WTC11 (cell line): Measurements from ENCODE around the gene COG2. TPM values are rescaled to one million over a fixed set of nuclear protein-coding genes. Genes with fewer than 3 reads are reported as not detected.

Experiments
- ATAC-seq: fragments of 200-7000 bp; cut with Tn5 transposase; 2 replicates; pipeline ENCODE4 v1.10.0; 2021; ENCODE audit warnings: mild to moderate bottlenecking, moderate library complexity
- CTCF ChIA-PET: fragments of 300-600 bp; sonication (Branson Sonifier 250); formaldehyde crosslinking; loops from one replicate; lab custom pipeline; 2021; ENCODE audit warnings: antibody characterized with exemption; lab: Charles Lee
- POLR2A ChIA-PET: fragments of 350-600 bp; sonication (Branson Sonifier 250); formaldehyde crosslinking; loops from one replicate; lab custom pipeline; 2021; ENCODE audit warnings: antibody characterized with exemption; lab: Charles Lee
- DNase-seq: peaks from one replicate; pipeline ENCODE4 v3.0.0; 2021; ENCODE audit warnings: low spot score
- H3K27ac Mint-ChIP-seq: 2 replicates; pipeline ENCODE4 v1.8.0; 2021; ENCODE audit warnings: mixed read lengths
- H3K27me3 Mint-ChIP-seq: 2 replicates; pipeline ENCODE4 v1.8.0; 2021; ENCODE audit warnings: low read depth, mild to moderate bottlenecking, moderate library complexity, mixed read lengths
- H3K36me3 Mint-ChIP-seq: 2 replicates; pipeline ENCODE4 v1.8.0; 2021; ENCODE audit warnings: mixed read lengths
- H3K4me1 Mint-ChIP-seq: 2 replicates; pipeline ENCODE4 v1.8.0; 2022; ENCODE audit warnings: mixed read lengths
- H3K4me3 Mint-ChIP-seq: 2 replicates; pipeline ENCODE4 v1.8.0; 2021; ENCODE audit warnings: mild to moderate bottlenecking, moderate library complexity, mixed read lengths
- H3K9me3 Mint-ChIP-seq: 2 replicates; pipeline ENCODE4 v1.8.0; 2021; ENCODE audit warnings: mixed read lengths
- CREB1 ChIP-seq: sonication (generic); formaldehyde crosslinking; IDR thresholded peaks from 2 replicates; pipeline ENCODE4 v1.8.0; 2023; ENCODE audit warnings: mild to moderate bottlenecking, missing genetic modification reagents
- ERG ChIP-seq: fragments of 250-450 bp; sonication (Bioruptor Pico); IDR thresholded peaks from 2 replicates; pipeline ENCODE4 v1.8.0; 2021; ENCODE audit warnings: mild to moderate bottlenecking
- ESRRA ChIP-seq: sonication (generic); formaldehyde crosslinking; IDR thresholded peaks from 2 replicates; pipeline ENCODE4 v1.8.1; 2022; ENCODE audit warnings: mild to moderate bottlenecking, missing genetic modification reagents, borderline replicate concordance
- GTF2I ChIP-seq: fragments of 250-450 bp; sonication (Bioruptor Pico); conservative IDR thresholded peaks from 2 replicates; pipeline ENCODE4 v1.4.0; 2021; ENCODE audit warnings: mild to moderate bottlenecking
- IRF1 ChIP-seq: sonication (generic); formaldehyde crosslinking; IDR thresholded peaks from 2 replicates; pipeline ENCODE4 v1.8.0; 2023; ENCODE audit warnings: missing genetic modification reagents
- MYBL2 ChIP-seq: sonication (generic); formaldehyde crosslinking; IDR thresholded peaks from 2 replicates; pipeline ENCODE4 v1.8.1; 2023; ENCODE audit warnings: mild to moderate bottlenecking, moderate library complexity, missing genetic modification reagents
- NFATC4 ChIP-seq: fragments of 250-450 bp; sonication (Bioruptor Pico); IDR thresholded peaks from 2 replicates; pipeline ENCODE4 v1.9.0; 2021; ENCODE audit warnings: mild to moderate bottlenecking
- SMAD3 ChIP-seq: sonication (generic); formaldehyde crosslinking; IDR thresholded peaks from 2 replicates; pipeline ENCODE4 v1.8.0; 2022; ENCODE audit warnings: missing genetic modification reagents, mild to moderate bottlenecking, borderline replicate concordance
- SOX15 ChIP-seq: fragments of 250-450 bp; sonication (Bioruptor Pico); IDR thresholded peaks from 2 replicates; pipeline ENCODE4 v1.9.0; 2021; ENCODE audit warnings: mild to moderate bottlenecking
- TCF7 ChIP-seq: sonication (generic); formaldehyde crosslinking; IDR thresholded peaks from 2 replicates; pipeline ENCODE4 v1.8.0; 2022; ENCODE audit warnings: mild to moderate bottlenecking, low read depth, missing genetic modification reagents, moderate library complexity
- TEAD1 ChIP-seq: sonication (generic); formaldehyde crosslinking; IDR thresholded peaks from 2 replicates; pipeline ENCODE4 v1.8.0; 2022; ENCODE audit warnings: mild to moderate bottlenecking, missing genetic modification reagents
- USF1 ChIP-seq: sonication (generic); formaldehyde crosslinking; IDR thresholded peaks from 2 replicates; pipeline ENCODE4 v1.8.0; 2022; ENCODE audit warnings: mild to moderate bottlenecking, missing genetic modification reagents
- ZNF121 ChIP-seq: sonication (generic); formaldehyde crosslinking; IDR thresholded peaks from 2 replicates; pipeline ENCODE4 v1.8.0; 2023; ENCODE audit warnings: missing genetic modification reagents
- ZNF138 ChIP-seq: sonication (generic); formaldehyde crosslinking; conservative IDR thresholded peaks from 2 replicates; pipeline ENCODE4 v1.8.1; 2022; ENCODE audit warnings: mild to moderate bottlenecking, moderate library complexity, missing genetic modification reagents
- ZNF232 ChIP-seq: sonication (generic); formaldehyde crosslinking; IDR thresholded peaks from 2 replicates; pipeline ENCODE4 v1.8.0; 2022; ENCODE audit warnings: mild to moderate bottlenecking, missing genetic modification reagents
- ZNF317 ChIP-seq: sonication (generic); formaldehyde crosslinking; IDR thresholded peaks from 2 replicates; pipeline ENCODE4 v1.8.1; 2023; ENCODE audit warnings: low read depth, mild to moderate bottlenecking, moderate library complexity, missing genetic modification reagents, borderline replicate concordance
- ZNF425 ChIP-seq: fragments of 250-450 bp; sonication (Bioruptor Pico); conservative IDR thresholded peaks from 2 replicates; pipeline ENCODE4 v1.9.0; 2021; ENCODE audit warnings: mild to moderate bottlenecking
- ZSCAN18 ChIP-seq: fragments of 250-450 bp; sonication (Bioruptor Pico); IDR thresholded peaks from 2 replicates; pipeline ENCODE4 v2.1.2; 2022; ENCODE audit warnings: mild to moderate bottlenecking, moderate library complexity
- total RNA-seq: library from RNA; stranded (reverse); gene quantifications from 3 replicates; pipeline ENCODE4 v1.2.3, GENCODE V29; 2021

Gene COG2
- total RNA-seq, 1 experiment from 2014 or later = 30.9 TPM

GRCh38 chr1:230629511-230629910 is 12.8 kb upstream of the COG2 start (continued):
- no peak for TF ChIP-seq ZSCAN18
- TF ChIP-seq TEAD1 (CRISPR knock-in tag) = no peak
- TF ChIP-seq ERG (CRISPR knock-in tag) = no peak
- no peak for TF ChIP-seq SMAD3 (CRISPR knock-in tag)
- TF ChIP-seq NFATC4 (CRISPR knock-in tag) = no peak

- H3K9me3 Mint-ChIP-seq = no peaks in the 10 kb centered on the region
- H3K4me1 Mint-ChIP-seq = peaks cover 4% of the 10 kb centered on the region; the same call in 1 of the 2 replicates
- ATAC-seq (no peak), DNase-seq (no peak)
- TF ChIP-seq IRF1 (no peak), ZNF138 (no peak), SOX15 (CRISPR knock-in tag) (no peak), MYBL2 (CRISPR knock-in tag) (no peak), NFATC4 (CRISPR knock-in tag) (no peak), ZNF121 (CRISPR knock-in tag) (no peak), ERG (CRISPR knock-in tag) (no peak), ZNF317 (CRISPR knock-in tag) (no peak), CREB1 (no peak), USF1 (CRISPR knock-in tag) (no peak), ZNF232 (CRISPR knock-in tag) (no peak), ESRRA (CRISPR knock-in tag) (no peak), TCF7 (CRISPR knock-in tag) (no peak), GTF2I (no peak), ZNF425 (CRISPR knock-in tag) (no peak)
- ChIA-PET POLR2A (no interaction called here), CTCF (no interaction called here)
- H3K27ac Mint-ChIP-seq = no peak overlapping the region
- no peak overlapping the region for H3K4me3 Mint-ChIP-seq
- H3K36me3 Mint-ChIP-seq = no peaks in the 10 kb centered on the region
- H3K27me3 Mint-ChIP-seq = no peaks in the 10 kb centered on the region
Measured at GRCh38 chr1:230631477-230631876, 10.8 kb upstream of the COG2 start.
